ENCODE data around the gene PRRG1. TPM values are rescaled to one million over a fixed set of nuclear protein-coding genes. Genes with fewer than 3 reads are reported as not detected.
"Not testable (repeated sequence)": the region's sequence is repeated elsewhere in the genome, so short reads cannot be mapped to it uniquely, and the experiment has no call there.

PRRG1 gene
- total RNA-seq, 2 experiments from 2014 or later: not detected

DNA sequence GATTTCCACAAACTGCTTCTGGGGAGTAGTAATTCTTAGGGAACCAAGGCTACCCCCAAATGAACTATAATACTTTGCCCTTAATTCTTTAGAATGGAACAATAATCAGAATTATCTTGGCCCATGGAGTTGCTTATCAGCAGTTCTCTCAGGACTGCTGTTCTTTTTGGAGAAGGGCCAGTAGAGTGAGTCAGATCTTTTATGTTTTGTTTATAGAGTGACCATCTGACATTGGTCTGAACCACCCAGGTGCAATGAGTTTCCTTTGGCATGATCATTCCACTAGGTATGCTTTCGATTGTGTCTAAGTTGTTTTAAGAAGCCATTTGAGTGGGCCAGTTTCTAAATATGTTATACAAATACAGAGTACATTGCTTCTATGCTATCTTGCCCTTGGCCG lies 31.8 kb downstream of the PRRG1 start:
- Mint-ChIP-seq H3K9me3 (ENCODE audit: low read depth) (no peaks in the 10 kb centered on the region), H3K36me3 (ENCODE audit: low read depth) (no peaks in the 10 kb centered on the region), H3K27me3 (peaks cover 4% of the 10 kb centered on the region), H3K27ac (no peak overlapping the region), H3K4me3 (no peak overlapping the region), H3K4me1 (no peaks in the 10 kb centered on the region)
- no peak for ATAC-seq
- intact Hi-C loops (cut with DNase I, micrococcal nuclease): no loop called here
- ChIA-PET CTCF (no interaction called here), POLR2A (no interaction called here)
- no peak for DNase-seq

DNA sequence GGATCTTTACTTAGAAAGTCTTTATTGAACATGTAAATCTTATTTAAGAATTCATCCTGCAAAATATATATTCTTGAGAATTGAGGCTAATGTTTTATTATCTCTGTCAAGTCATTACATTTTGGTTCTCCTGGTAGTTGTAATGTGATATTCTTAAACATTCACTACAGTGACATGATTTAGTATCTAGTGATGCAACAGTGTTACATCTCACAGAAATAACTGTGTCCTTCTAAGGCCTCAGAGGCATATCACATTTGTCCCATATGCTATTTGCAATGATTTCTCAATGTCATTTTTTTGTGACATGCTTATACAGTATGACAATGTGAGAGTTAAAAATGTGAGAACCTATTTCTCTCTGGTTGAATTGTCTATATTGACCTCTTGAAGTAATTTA lies 34.1 kb downstream of the PRRG1 start:
- intact Hi-C loops (cut with DNase I, micrococcal nuclease): no loop called here
- Mint-ChIP-seq H3K27me3 (peaks cover 4% of the 10 kb centered on the region), H3K4me3 (no peak overlapping the region), H3K36me3 (ENCODE audit: low read depth) (no peaks in the 10 kb centered on the region), H3K27ac (no peak overlapping the region), H3K4me1 (no peaks in the 10 kb centered on the region), H3K9me3 (ENCODE audit: low read depth) (no peaks in the 10 kb centered on the region)
- ATAC-seq (no peak), DNase-seq (no peak)
- POLR2A ChIA-PET: no interaction called here
- CTCF ChIA-PET: no interaction called here

DNA sequence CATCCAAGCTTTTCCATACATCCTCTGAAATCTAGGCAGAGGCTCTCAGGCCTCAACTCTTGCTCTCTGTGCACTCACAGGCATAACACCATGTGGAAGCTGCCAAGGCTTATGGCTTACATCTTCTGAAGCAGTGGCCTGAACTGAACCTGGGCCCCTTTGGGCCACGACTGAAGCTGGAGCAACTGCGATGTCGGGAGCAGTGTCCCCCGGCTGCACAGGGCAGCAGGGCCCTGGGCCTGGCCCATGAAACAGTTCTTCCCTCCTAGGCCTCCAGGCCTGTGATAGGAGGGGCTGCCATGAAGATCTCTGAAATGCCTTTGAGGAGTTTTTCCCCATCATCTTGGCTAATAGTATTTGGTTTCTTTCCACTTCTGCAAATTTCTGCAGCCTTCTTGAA lies 39.2 kb downstream of the PRRG1 start:
- ChIA-PET POLR2A (interaction anchor here (0.6 kb wide), 1 partner anchor 207 kb away, joined by 3 read pairs; no protein-coding TSS in a partner anchor), CTCF (no interaction called here)
- ATAC-seq (no peak), DNase-seq (no peak)
- Mint-ChIP-seq H3K36me3 (ENCODE audit: low read depth) (no peaks in the 10 kb centered on the region), H3K27me3 (no peaks in the 10 kb centered on the region), H3K9me3 (ENCODE audit: low read depth) (no peaks in the 10 kb centered on the region), H3K27ac (no peak overlapping the region), H3K4me3 (no peak overlapping the region), H3K4me1 (no peaks in the 10 kb centered on the region)
- intact Hi-C loops (cut with DNase I, micrococcal nuclease): no loop called here

DNA sequence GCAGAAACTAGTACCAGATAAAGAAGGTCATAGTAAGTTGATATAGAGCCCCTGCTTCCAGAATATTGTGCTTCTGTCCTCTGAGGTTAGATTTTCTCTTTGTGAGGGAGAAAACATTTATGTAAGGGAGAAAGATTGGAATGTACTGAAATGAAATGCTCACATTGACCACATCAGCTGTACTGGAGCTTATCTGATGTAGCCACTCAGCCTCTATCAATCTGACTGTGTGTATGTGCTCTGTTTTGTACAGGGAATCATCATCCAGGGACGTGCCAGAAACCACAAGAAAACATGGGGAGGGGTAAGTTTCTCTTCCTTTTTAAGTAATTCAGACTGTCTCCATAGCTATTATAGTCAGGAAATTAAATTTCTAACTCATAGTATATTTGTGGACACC lies 56.8 kb downstream of the PRRG1 start:
- CTCF ChIA-PET: no interaction called here
- POLR2A ChIA-PET: no interaction called here
- H3K36me3 Mint-ChIP-seq (ENCODE audit: low read depth): no peaks in the 10 kb centered on the region

DNA sequence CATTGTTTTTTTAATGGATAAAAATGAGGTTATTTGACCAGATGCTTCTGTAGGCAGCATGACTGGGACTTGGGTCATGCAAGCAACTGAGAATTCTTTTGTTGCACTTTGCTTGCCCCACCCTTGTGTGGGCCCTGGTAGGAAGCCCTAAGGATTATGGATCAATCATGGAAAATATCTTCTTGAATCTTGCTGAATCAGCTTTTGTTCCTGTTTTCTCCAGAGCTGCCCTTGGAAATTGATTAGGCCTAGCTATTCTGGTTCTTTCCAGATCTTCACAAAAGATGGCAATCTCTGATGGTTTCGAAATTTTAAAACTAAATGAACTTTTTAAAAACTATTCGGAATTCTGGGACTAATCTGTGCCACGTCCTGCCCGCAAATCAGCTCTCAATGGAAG lies 58.6 kb downstream of the PRRG1 start:
- POLR2A ChIA-PET: no interaction called here

More for the DNA sequence above, 56.8 kb downstream of the PRRG1 start:
- Mint-ChIP-seq H3K4me3 (no peak overlapping the region), H3K4me1 (no peaks in the 10 kb centered on the region), H3K9me3 (ENCODE audit: low read depth) (no peaks in the 10 kb centered on the region), H3K27ac (no peak overlapping the region), H3K27me3 (no peaks in the 10 kb centered on the region)
- DNase-seq (no peak), ATAC-seq (no peak)
- intact Hi-C loops (cut with DNase I, micrococcal nuclease): no loop called here

DNA sequence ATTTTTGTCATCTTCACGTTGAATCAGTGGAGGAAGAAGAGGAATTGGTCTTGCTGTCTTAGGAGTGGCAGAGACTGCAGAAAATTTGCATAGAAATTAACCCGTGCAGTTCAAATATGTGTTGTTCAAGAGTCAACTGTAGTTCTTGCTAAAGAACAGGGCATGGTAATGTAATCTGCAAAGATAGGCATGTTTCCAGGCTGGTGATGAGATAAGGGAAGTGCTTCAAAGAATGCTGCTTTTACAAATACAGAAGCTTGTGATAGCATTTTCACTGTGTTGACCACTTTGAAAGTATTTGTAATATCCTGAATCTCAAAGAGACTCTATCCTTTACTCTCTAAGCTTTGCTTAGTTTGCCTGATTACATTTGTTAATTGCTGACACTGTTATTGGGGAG lies 60.1 kb downstream of the PRRG1 start:
- intact Hi-C loops (cut with DNase I, micrococcal nuclease): no loop called here
- Mint-ChIP-seq H3K4me1 (no peaks in the 10 kb centered on the region), H3K27me3 (no peaks in the 10 kb centered on the region), H3K27ac (no peak overlapping the region), H3K36me3 (ENCODE audit: low read depth) (no peaks in the 10 kb centered on the region), H3K4me3 (no peak overlapping the region), H3K9me3 (ENCODE audit: low read depth) (no peaks in the 10 kb centered on the region)
- DNase-seq: no peak
- ChIA-PET CTCF (no interaction called here), POLR2A (no interaction called here)
- no peak for ATAC-seq

More for the DNA sequence above, 58.6 kb downstream of the PRRG1 start:
- CTCF ChIA-PET: no interaction called here
- Mint-ChIP-seq H3K9me3 (ENCODE audit: low read depth) (no peaks in the 10 kb centered on the region), H3K27ac (no peak overlapping the region), H3K36me3 (ENCODE audit: low read depth) (no peaks in the 10 kb centered on the region), H3K4me1 (no peaks in the 10 kb centered on the region), H3K4me3 (no peak overlapping the region), H3K27me3 (no peaks in the 10 kb centered on the region)
- intact Hi-C loops (cut with DNase I, micrococcal nuclease): no loop called here
- ATAC-seq (no peak), DNase-seq (no peak)

DNA sequence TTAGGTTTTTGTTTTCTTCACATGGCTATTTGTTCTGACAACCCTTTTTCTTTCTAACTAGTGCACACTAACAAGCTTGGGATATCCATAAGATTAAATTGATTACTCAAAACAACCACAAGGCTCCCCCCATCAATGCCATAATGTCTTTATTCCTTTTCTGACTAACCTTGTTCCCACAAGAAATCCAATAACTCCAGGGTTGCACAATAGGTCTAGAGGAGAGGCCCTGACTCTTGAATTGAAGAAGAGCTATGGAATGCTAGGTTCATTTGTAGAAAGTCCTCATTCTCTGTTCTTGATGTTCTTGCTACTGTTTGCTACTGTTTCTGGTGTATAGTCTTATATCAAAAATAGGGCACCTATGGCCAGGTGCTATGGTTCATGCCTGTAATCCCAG lies 71.0 kb downstream of the PRRG1 start:
- Mint-ChIP-seq H3K36me3 (ENCODE audit: low read depth) (no peaks in the 10 kb centered on the region), H3K9me3 (ENCODE audit: low read depth) (no peaks in the 10 kb centered on the region), H3K27me3 (no peaks in the 10 kb centered on the region), H3K4me1 (no peaks in the 10 kb centered on the region), H3K4me3 (no peak overlapping the region), H3K27ac (no peak overlapping the region)
- no peak for DNase-seq
- ChIA-PET CTCF (no interaction called here), POLR2A (no interaction called here)
- intact Hi-C loops (cut with DNase I, micrococcal nuclease): no loop called here
- ATAC-seq: no peak

DNA sequence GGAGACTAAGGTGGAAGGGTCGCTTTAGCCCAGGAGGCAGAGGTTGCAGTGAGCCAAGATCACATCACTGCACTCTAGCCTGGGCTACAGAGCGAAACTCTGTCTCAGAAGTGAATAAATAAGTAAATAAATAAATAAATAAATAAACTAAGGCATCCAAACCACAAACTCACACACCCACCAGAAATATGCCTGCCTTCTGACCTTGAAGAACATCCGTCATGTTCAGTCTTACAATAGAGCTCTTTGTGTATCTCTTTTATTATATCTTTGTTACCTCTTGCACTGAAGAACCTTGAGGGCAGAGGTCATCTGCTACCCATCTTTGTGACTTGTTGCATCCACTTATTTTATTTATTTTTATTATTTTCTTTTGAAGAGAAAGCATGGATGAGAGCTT lies 71.6 kb downstream of the PRRG1 start:
- no peak overlapping the region for H3K4me3 Mint-ChIP-seq
- H3K36me3 Mint-ChIP-seq (ENCODE audit: low read depth): no peaks in the 10 kb centered on the region
- no peaks in the 10 kb centered on the region for H3K27me3 Mint-ChIP-seq
- H3K9me3 Mint-ChIP-seq (ENCODE audit: low read depth): no peaks in the 10 kb centered on the region
- ATAC-seq (no peak), DNase-seq (no peak)
- CTCF ChIA-PET: no interaction called here
- H3K4me1 Mint-ChIP-seq: no peaks in the 10 kb centered on the region
- no peak overlapping the region for H3K27ac Mint-ChIP-seq
- POLR2A ChIA-PET: no interaction called here
- intact Hi-C loops (cut with DNase I, micrococcal nuclease): no loop called here

DNA sequence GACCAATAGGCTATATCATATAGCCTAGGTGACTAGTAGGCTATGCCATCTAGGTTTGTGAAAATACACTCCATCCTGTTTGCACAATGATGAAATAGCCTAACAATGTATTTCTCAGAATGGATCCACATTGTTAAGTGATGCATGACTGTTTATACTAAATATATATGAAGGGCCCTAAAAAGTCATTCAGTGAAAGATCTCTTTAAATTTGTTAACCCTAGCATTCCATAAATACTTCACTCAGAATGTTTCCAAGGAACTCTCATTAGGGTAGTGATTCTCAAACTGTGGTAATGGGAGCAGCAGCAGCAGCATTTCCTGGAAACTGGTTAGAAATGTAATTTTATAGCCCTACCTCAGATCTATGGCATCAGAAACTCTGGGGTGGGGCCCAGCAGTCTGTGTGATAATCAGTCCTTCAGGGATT lies 74.9 kb downstream of the PRRG1 start:
- ChIA-PET CTCF (no interaction called here), POLR2A (no interaction called here)
- H3K4me3 Mint-ChIP-seq: no peak overlapping the region
- H3K9me3 Mint-ChIP-seq (ENCODE audit: low read depth): no peaks in the 10 kb centered on the region
- no peak overlapping the region for H3K27ac Mint-ChIP-seq
- ATAC-seq: no peak
- no peaks in the 10 kb centered on the region for H3K4me1 Mint-ChIP-seq
- intact Hi-C loops (cut with DNase I, micrococcal nuclease): no loop called here
- no peak for DNase-seq
- H3K27me3 Mint-ChIP-seq: no peaks in the 10 kb centered on the region
- no peaks in the 10 kb centered on the region for H3K36me3 Mint-ChIP-seq (ENCODE audit: low read depth)

DNA sequence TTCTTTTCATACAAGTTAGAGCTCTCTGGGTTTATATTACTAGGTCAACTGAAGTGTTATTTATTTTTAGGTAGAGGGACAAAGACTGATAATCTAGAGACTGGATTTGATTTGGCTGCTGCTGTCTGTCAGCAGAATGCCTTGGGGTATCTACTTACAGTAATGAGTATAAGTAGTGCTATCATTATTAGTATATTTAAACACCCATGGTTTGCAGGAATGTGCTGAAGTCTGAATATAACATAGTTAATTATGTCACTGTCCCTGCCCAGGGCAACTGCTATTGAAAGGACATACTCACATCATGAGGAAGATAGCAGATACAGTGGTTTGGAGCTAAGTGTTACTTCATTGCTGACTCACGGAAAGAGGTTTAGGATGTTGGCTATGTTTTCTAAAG lies 76.2 kb downstream of the PRRG1 start:
- no peak for DNase-seq
- Mint-ChIP-seq H3K36me3 (ENCODE audit: low read depth) (no peaks in the 10 kb centered on the region), H3K4me1 (no peaks in the 10 kb centered on the region), H3K27me3 (no peaks in the 10 kb centered on the region), H3K27ac (no peak overlapping the region), H3K4me3 (no peak overlapping the region), H3K9me3 (ENCODE audit: low read depth) (no peaks in the 10 kb centered on the region)
- intact Hi-C loops (cut with DNase I, micrococcal nuclease): no loop called here
- ChIA-PET POLR2A (interaction anchor here (0.7 kb wide), 1 partner anchor 662 kb away, joined by 3 read pairs; no protein-coding TSS in a partner anchor), CTCF (no interaction called here)
- no peak for ATAC-seq

DNA sequence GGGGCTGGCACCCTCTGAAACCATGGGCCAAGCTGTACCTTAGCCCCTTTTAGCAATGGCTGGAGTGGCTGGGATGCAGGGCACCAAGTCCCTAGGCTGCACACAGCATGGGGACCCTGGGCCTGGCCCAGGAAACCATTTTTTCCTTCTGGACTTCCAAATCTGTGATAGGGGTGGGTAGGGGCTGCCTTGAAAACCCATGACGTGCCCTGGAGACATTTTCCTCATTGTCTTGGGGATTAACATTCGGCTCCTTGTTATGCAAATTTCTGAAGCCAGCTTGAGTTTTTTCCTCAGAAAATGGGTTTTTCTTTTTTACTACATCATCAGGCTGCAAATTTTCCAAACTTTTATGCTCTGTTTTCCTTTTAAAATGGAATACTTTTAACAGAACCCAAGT lies 79.8 kb downstream of the PRRG1 start:
- ATAC-seq; H3K4me1 Mint-ChIP-seq; POLR2A ChIA-PET; CTCF ChIA-PET; DNase-seq; H3K27me3 Mint-ChIP-seq; H3K27ac Mint-ChIP-seq; intact Hi-C loops (cut with DNase I, micrococcal nuclease); H3K4me3 Mint-ChIP-seq; H3K36me3 Mint-ChIP-seq (ENCODE audit: low read depth); H3K9me3 Mint-ChIP-seq (ENCODE audit: low read depth): not testable (repeated sequence)

DNA sequence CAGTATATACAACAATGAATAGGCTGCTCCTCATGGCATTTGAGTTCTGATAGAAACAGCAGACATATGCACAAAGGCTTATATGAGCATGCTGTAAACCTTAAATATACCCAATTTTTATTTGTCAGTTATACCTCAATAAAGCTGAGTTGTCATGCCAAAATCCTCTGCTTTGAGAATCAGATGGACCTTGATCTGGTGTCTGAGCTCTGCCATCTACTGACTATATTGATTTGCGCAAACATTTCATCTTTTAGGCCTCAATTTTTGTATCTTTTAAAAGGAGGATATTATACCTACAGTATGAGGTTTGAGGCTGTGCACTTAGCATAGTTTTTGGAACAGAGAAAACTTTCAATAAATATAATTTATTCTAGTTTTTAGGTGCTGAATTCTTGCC lies 85.2 kb downstream of the PRRG1 start:
- H3K36me3 Mint-ChIP-seq (ENCODE audit: low read depth): no peaks in the 10 kb centered on the region
- no peak for DNase-seq
- no peak overlapping the region for H3K4me3 Mint-ChIP-seq
- H3K9me3 Mint-ChIP-seq (ENCODE audit: low read depth): no peaks in the 10 kb centered on the region
- no peaks in the 10 kb centered on the region for H3K4me1 Mint-ChIP-seq
- intact Hi-C loops (cut with DNase I, micrococcal nuclease): no loop called here
- ATAC-seq: no peak
- ChIA-PET POLR2A (no interaction called here), CTCF (interaction anchor here (0.5 kb wide), 1 partner anchor 622 kb away, joined by 3 read pairs; no protein-coding TSS in a partner anchor)
- no peaks in the 10 kb centered on the region for H3K27me3 Mint-ChIP-seq
- H3K27ac Mint-ChIP-seq: no peak overlapping the region

DNA sequence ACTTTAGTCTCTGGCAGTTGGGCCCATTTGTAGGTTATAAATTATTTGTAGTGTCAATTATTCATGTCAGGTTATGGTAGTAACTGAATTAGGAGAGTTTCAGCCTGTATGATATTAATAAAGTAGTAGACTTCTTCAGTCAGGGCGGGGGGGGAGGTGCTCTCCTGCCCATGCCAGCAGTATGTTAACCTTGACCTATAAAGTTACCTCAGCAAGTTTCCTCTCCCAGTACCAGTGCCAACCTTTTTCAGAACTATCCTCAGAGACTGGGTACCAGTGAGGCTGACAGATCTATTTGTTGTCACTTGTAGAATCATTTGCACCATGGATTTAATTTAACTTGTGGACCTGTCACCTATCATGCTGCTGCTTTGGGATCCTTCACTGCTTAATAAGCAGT lies 88.0 kb downstream of the PRRG1 start:
- ATAC-seq (no peak), DNase-seq (no peak)
- H3K9me3 Mint-ChIP-seq (ENCODE audit: low read depth): no peaks in the 10 kb centered on the region
- H3K4me3 Mint-ChIP-seq: no peak overlapping the region
- intact Hi-C loops (cut with DNase I, micrococcal nuclease): no loop called here
- H3K27ac Mint-ChIP-seq: no peak overlapping the region
- H3K27me3 Mint-ChIP-seq: no peaks in the 10 kb centered on the region
- H3K4me1 Mint-ChIP-seq: no peaks in the 10 kb centered on the region
- CTCF ChIA-PET: no interaction called here
- POLR2A ChIA-PET: no interaction called here
- no peaks in the 10 kb centered on the region for H3K36me3 Mint-ChIP-seq (ENCODE audit: low read depth)
